Upper lobe of right lung (tissue), 1 donor: ENCODE measurements around the gene CCM2L. TPM values are rescaled to one million over a fixed set of nuclear protein-coding genes. Genes with fewer than 3 reads are reported as not detected.

ENCODE experiments used
- ATAC-seq: fragments of 200-7000 bp; cut with Tn5 transposase; one replicate; pipeline ENCODE4 v1.9.1; 2020; ENCODE audit warnings: mild to moderate bottlenecking, moderate library complexity
- DNase-seq: peaks from one replicate; pipeline ENCODE4 v3.0.0-alpha.2; 2020
- H3K27ac ChIP-seq: fragments of 200-600 bp; one replicate; pipeline ENCODE4 v1.8.0; 2022
- H3K27me3 ChIP-seq: fragments of 200-600 bp; one replicate; pipeline ENCODE4 v1.8.0; 2022; ENCODE audit warnings: mild to moderate bottlenecking
- H3K36me3 ChIP-seq: fragments of 200-600 bp; one replicate; pipeline ENCODE4 v1.8.0; 2022
- H3K4me1 ChIP-seq: fragments of 200-600 bp; one replicate; pipeline ENCODE4 v1.8.0; 2022
- H3K4me3 ChIP-seq: fragments of 200-600 bp; one replicate; pipeline ENCODE4 v1.8.0; 2022; ENCODE audit warnings: mild to moderate bottlenecking
- H3K9me3 ChIP-seq: fragments of 200-600 bp; one replicate; pipeline ENCODE4 v1.8.0; 2022
- intact Hi-C: fragments of 100-400 bp; cut with DNase I; formaldehyde crosslinking; loops from one replicate; pipeline ENCODE4 v1.11.0; 2022
- total RNA-seq: library from RNA; stranded (reverse); fragmentation: NEBNext Ultra II Directional; extraction: Animal tissue kit (Norgen Biotek cat#: 25700); gene quantifications from one replicate; pipeline ENCODE4 v1.2.1, GENCODE V29; 2021
- TF ChIP-seq, protein P1 (sequence below): fragments of 200-600 bp; IDR thresholded peaks from one replicate; pipeline ENCODE4 v1.8.0; 2022; ENCODE audit warnings: antibody characterized with exemption
- donor health status: DM: no; HTN: yes; CAD: no; lungs with severe emphysema.

The CCM2L gene
- total RNA-seq, 1 donor from 2014 or later, result 23.2 TPM

- no peak for DNase-seq
Observed at GRCh38 chr20:32071395-32072167, 61.3 kb downstream of the CCM2L start.

DNA sequence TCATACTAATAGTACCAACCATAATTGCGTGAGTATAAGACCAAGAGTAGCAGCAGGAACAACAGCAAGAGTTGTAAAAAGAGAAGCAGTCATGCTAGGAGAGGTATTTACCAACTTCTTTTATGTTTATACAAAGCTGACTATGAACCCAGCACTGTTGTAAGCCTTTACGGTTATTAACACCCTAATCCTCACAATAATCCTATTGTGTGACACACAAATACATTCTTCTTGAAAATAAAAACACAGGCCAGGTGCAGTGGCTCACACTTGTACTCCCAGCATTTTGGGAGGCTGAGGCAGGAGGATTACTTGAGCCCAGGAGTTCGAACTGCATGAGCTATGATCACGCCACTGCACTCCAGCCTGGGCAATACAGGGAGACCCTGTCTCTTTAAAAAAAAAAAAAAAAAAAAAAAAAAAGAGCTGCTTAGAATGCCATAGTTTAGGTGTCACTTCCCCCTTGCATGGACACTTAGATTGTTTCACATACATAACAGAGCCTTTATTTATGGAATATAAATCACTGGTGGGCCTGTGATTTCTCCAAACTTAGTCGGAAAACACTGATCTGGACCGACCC, 62.0 kb downstream of the CCM2L start:
- TF ChIP-seq, protein P1, sequence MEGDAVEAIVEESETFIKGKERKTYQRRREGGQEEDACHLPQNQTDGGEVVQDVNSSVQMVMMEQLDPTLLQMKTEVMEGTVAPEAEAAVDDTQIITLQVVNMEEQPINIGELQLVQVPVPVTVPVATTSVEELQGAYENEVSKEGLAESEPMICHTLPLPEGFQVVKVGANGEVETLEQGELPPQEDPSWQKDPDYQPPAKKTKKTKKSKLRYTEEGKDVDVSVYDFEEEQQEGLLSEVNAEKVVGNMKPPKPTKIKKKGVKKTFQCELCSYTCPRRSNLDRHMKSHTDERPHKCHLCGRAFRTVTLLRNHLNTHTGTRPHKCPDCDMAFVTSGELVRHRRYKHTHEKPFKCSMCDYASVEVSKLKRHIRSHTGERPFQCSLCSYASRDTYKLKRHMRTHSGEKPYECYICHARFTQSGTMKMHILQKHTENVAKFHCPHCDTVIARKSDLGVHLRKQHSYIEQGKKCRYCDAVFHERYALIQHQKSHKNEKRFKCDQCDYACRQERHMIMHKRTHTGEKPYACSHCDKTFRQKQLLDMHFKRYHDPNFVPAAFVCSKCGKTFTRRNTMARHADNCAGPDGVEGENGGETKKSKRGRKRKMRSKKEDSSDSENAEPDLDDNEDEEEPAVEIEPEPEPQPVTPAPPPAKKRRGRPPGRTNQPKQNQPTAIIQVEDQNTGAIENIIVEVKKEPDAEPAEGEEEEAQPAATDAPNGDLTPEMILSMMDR, result no peak
- intact Hi-C loops, result no loop called here
- DNase-seq, result no peak
- H3K4me1 ChIP-seq, result no peaks in the 10 kb centered on the region
- ATAC-seq, result no peak
- no peaks in the 10 kb centered on the region for H3K9me3 ChIP-seq
- no peak overlapping the region for H3K4me3 ChIP-seq
- no peak overlapping the region for H3K27ac ChIP-seq
- H3K27me3 ChIP-seq, result no peaks in the 10 kb centered on the region
- no peaks in the 10 kb centered on the region for H3K36me3 ChIP-seq

More at GRCh38 chr20:32071395-32072167, 61.3 kb downstream of the CCM2L start:
- Histone ChIP-seq H3K4me1 (no peaks in the 10 kb centered on the region), H3K4me3 (no peak overlapping the region), H3K36me3 (no peaks in the 10 kb centered on the region), H3K9me3 (no peaks in the 10 kb centered on the region), H3K27ac (no peak overlapping the region), H3K27me3 (no peaks in the 10 kb centered on the region)
- TF ChIP-seq, protein P1, result no peak
- intact Hi-C loops, result no loop called here
- ATAC-seq, result no peak

- no peak overlapping the region for H3K4me3 ChIP-seq
- intact Hi-C loops, result no loop called here
- ATAC-seq, result no peak
Observed at GRCh38 chr20:32075534-32075933, 65.3 kb downstream of the CCM2L start.

GRCh38 chr20:32077190-32077589, 67.0 kb downstream of the CCM2L start:
- intact Hi-C loops, result no loop called here
- Histone ChIP-seq H3K9me3 (no peaks in the 10 kb centered on the region), H3K4me3 (no peak overlapping the region), H3K4me1 (no peaks in the 10 kb centered on the region), H3K36me3 (no peaks in the 10 kb centered on the region), H3K27me3 (peaks cover 8% of the 10 kb centered on the region), H3K27ac (no peak overlapping the region)
- ATAC-seq, result peak; percentile 77
- TF ChIP-seq, protein P1, result no peak
- no peak for DNase-seq

More at GRCh38 chr20:32075534-32075933, 65.3 kb downstream of the CCM2L start:
- no peaks in the 10 kb centered on the region for H3K27me3 ChIP-seq
- no peaks in the 10 kb centered on the region for H3K36me3 ChIP-seq
- H3K9me3 ChIP-seq, result no peaks in the 10 kb centered on the region
- TF ChIP-seq, protein P1, result no peak
- H3K27ac ChIP-seq, result no peak overlapping the region
- H3K4me1 ChIP-seq, result no peaks in the 10 kb centered on the region
- DNase-seq, result no peak

GRCh38 chr20:32078322-32078721, 68.1 kb downstream of the CCM2L start:
- intact Hi-C loops, result no loop called here
- TF ChIP-seq, protein P1, result no peak
- Histone ChIP-seq H3K9me3 (no peaks in the 10 kb centered on the region), H3K27me3 (peaks cover 10% of the 10 kb centered on the region), H3K4me1 (no peaks in the 10 kb centered on the region), H3K4me3 (no peak overlapping the region), H3K27ac (no peak overlapping the region), H3K36me3 (no peaks in the 10 kb centered on the region)
- DNase-seq (no peak), ATAC-seq (no peak)
